Transverse colon (tissue), 4 donors: ENCODE results near the gene LAMP5. TPM values are rescaled to one million over a fixed set of nuclear protein-coding genes. Genes with fewer than 3 reads are reported as not detected.

Experiments
- DNase-seq: peaks from one replicate; pipeline ENCODE4 v3.0.0-alpha.2; 2019
- H3K27ac ChIP-seq, 4 donors: fragments of 200-600 bp; sonication (generic); 2 replicates each; pipeline ENCODE4 v1.5.1; 2016 to 2018; ENCODE audit warnings: inconsistent platforms in 4 of 4
- H3K27me3 ChIP-seq: fragments of 200-600 bp; sonication (generic); 2 replicates; pipeline ENCODE4 v1.5.1; 2017; ENCODE audit warnings: inconsistent platforms
- H3K36me3 ChIP-seq, 4 donors: fragments of 200-600 bp; sonication (generic); 2 replicates each; pipeline ENCODE4 v1.5.1; 2017 to 2019; ENCODE audit warnings: inconsistent platforms in 4 of 4
- H3K4me1 ChIP-seq, 4 donors: fragments of 200-600 bp; sonication (generic); 2 replicates each; pipeline ENCODE4 v1.5.1; 2017 to 2020; ENCODE audit warnings: inconsistent platforms in 4 of 4
- H3K4me3 ChIP-seq, 4 donors: fragments of 200-600 bp; sonication (generic); 1 replicate in 1 of 4; 2 replicates in 3 of 4; pipeline versions ENCODE4 v1.5.1 to v1.6.1; 2017 to 2019; ENCODE audit warnings: inconsistent platforms in 4 of 4
- H3K9me3 ChIP-seq, 2 donors: fragments of 200-600 bp; sonication (generic); 2 replicates each; pipeline ENCODE4 v1.5.1; 2017 to 2019; ENCODE audit warnings: inconsistent platforms in 2 of 2
- EP300 ChIP-seq: sonication (generic); formaldehyde crosslinking; IDR thresholded peaks from one replicate; pipeline ENCODE4 v1.6.1; 2017; ENCODE audit warnings: antibody characterized with exemption, low read depth
- POLR2A ChIP-seq: fragments of 450-650 bp; IDR thresholded peaks from one replicate; pipeline ENCODE4 v1.6.1; 2016; ENCODE audit warnings: antibody characterized with exemption, mild to moderate bottlenecking, moderate library complexity
- POLR2AphosphoS5 ChIP-seq, 3 donors: sonication (generic); formaldehyde crosslinking; IDR thresholded peaks; one replicate each; pipeline ENCODE4 v1.6.1; 2016; ENCODE audit warnings: antibody characterized with exemption in 3 of 3
- WGBS, 2 donors: methylation state at CpG; one replicate each; pipeline ENCODE4 v1.1.5; 2018; ENCODE audit warnings: low coverage in 1 of 2; 5-methylcytosine and 5-hydroxymethylcytosine counted together
- in situ Hi-C, 4 donors: fragments of 200-750 bp; cut with MboI; loops; one replicate each; pipeline versions ENCODE4 v1.15.0 to v1.15.1; 2017; ENCODE audit warnings: low sequenced_read_pairs in 3 of 4, low pct_ligation_motif_present in 1 of 4, low pct_unique_long_range_greater_than_20kb in 1 of 4
- intact Hi-C: fragments of 100-400 bp; cut with DNase I; formaldehyde crosslinking; loops from one replicate; pipeline ENCODE4 v1.15.1; 2023; ENCODE audit warnings: low total_unique reads
- total RNA-seq, 4 donors: library from RNA; depleted of rRNA; stranded (reverse); fragments of >200 nt; gene quantifications; one replicate each; pipeline ENCODE4 v1.1.0, GENCODE V29; 2016
- TF ChIP-seq, protein P1 (sequence below), 5 experiments: fragments of 200-600 bp in 3 of 5; fragments of 450-650 bp in 2 of 5; sonication (generic) in 3 of 5; IDR thresholded peaks; 1 replicate in 2 of 5; 2 replicates in 3 of 5; pipeline ENCODE4 v1.5.1; 2016 to 2017; ENCODE audit warnings: antibody characterized with exemption in 5 of 5, inconsistent platforms in 3 of 5, mild to moderate bottlenecking in 2 of 5, moderate library complexity in 1 of 5

Gene LAMP5
- total RNA-seq, 4 donors from 2014 or later = 0.32 TPM; not detected in 3

DNA sequence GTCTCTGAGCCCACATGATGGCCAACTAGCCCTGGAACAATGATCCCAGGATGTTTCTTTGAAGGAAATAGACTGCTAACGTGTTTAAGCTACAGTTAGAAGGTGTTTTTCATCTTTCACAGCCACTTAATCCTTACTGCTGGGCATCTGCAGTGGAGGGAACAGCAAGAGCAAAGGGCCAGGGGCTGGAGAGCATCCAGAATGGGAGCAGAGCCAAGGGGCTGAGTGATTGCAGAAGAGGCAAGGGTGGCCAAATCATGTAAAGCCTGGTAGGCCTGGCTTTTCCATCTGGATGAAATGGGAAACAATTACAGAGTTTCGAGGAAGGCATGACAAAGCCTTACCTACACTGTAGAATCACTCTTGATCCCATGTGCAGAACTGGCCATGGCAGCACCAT lies 18.7 kb upstream of the LAMP5 start:
- Histone ChIP-seq H3K36me3 (no peaks in the 10 kb centered on the region), H3K9me3 (no peaks in the 10 kb centered on the region), H3K27ac (no peak overlapping the region), H3K27me3 (no peaks in the 10 kb centered on the region), H3K4me3 (no peak overlapping the region), H3K4me1 (peaks cover 0 to 10% (median 0%) of the 10 kb centered on the region in 4 donors)
- WGBS, 2 donors = 40 to 67% methylated on average over 1 to 2 of the region's 2 CpGs
- no peak for TF ChIP-seq EP300
- TF ChIP-seq POLR2AphosphoS5 (IDR thresholded peaks at IDR 0.05) = no peak
- no peak for TF ChIP-seq POLR2A
- TF ChIP-seq, protein P1, sequence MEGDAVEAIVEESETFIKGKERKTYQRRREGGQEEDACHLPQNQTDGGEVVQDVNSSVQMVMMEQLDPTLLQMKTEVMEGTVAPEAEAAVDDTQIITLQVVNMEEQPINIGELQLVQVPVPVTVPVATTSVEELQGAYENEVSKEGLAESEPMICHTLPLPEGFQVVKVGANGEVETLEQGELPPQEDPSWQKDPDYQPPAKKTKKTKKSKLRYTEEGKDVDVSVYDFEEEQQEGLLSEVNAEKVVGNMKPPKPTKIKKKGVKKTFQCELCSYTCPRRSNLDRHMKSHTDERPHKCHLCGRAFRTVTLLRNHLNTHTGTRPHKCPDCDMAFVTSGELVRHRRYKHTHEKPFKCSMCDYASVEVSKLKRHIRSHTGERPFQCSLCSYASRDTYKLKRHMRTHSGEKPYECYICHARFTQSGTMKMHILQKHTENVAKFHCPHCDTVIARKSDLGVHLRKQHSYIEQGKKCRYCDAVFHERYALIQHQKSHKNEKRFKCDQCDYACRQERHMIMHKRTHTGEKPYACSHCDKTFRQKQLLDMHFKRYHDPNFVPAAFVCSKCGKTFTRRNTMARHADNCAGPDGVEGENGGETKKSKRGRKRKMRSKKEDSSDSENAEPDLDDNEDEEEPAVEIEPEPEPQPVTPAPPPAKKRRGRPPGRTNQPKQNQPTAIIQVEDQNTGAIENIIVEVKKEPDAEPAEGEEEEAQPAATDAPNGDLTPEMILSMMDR (IDR thresholded peaks at IDR 0.05) = no peak
- DNase-seq = no peak
- in situ Hi-C loops = no loop called here
- intact Hi-C loops = no loop called here

DNA sequence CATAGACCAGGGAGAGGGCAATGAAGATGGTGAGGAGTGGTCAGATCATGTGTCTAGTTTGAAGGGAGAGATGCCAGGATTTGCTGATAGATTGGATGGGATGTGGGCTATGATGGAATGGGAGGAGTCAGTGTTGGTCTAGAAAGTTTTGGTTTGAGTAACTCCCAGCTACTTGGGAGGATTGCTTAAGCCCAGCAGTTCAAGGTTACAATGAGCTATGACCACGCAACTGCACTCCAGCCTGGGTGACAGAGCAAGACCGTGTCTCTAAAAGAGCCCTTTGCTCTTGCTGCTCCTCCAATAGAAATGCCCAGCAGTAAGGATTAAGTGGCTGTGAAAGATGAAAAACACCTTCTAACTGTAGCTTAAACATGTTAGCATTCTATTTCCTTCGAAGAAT lies 18.2 kb upstream of the LAMP5 start:
- Histone ChIP-seq H3K4me1 (peaks cover 0 to 14% (median 1%) of the 10 kb centered on the region in 4 donors), H3K36me3 (no peaks in the 10 kb centered on the region), H3K4me3 (no peak overlapping the region), H3K27ac (no peak overlapping the region), H3K27me3 (no peaks in the 10 kb centered on the region), H3K9me3 (no peaks in the 10 kb centered on the region)
- in situ Hi-C loops (no loop called here), intact Hi-C loops (no loop called here)
- 84 to 92% methylated on average over 1 to 3 of the region's 3 CpGs for WGBS, 2 donors
- no peak for DNase-seq
- TF ChIP-seq EP300 (no peak), POLR2AphosphoS5 (IDR thresholded peaks at IDR 0.05) (no peak), POLR2A (no peak)
- TF ChIP-seq, protein P1 (IDR thresholded peaks at IDR 0.05) = no peak

DNA sequence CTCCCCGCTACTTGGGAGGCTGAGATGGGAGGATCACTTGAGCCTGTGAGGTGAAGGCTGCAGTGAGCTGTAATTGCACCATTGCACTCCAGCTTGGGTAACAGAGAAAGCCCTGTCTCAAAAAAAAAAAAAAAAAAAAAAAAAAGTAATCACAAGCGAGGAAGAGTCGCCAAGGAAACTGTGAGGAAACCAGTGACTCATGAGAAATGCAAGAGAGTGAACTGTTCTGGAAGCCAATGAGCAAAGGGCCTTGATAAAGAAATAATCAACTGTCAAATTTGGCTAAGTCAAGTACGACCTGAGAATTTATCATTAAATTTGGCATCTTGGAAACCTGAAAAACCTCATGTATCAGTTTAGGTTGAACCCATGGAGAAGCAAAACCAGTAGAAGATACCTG lies 16.1 kb upstream of the LAMP5 start:
- intact Hi-C loops = no loop called here

DNA sequence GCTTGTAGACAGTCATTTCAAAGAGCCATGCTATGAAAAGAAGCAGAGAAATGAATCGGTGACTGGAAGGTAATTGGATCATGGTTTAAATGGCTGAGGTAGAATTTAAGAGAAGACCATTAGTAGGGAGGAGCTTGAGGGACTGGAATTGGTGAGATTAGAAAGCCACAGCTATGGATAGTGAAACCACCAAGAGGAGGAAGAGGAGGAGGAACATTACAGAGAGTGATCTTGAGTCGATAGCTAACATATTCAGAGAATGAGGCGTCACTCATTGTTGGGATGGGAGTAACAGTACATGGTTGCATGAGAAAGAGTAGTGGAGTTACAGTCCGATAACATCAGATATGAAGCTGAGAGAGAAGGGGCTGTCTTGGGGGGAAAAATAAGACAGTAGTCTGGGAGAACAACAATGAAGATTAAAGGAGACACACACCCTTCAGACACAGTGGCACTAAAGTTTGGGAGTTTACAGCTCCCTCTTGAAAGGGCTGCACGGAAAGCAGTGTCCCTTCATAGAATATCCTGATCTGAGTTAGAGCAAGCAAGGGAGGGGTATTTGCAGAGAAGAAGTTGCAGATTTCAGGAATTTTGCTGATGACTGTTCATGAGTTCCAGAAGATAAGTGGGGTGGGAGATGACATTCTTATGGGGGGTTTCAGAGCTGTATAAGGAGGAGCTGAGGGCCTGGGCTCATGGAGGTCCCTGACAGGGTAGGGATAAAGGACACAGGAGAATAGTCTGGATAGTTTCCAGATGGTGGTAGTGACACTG lies 15.1 kb upstream of the LAMP5 start:
- DNase-seq = no peak
- Histone ChIP-seq H3K27me3 (no peaks in the 10 kb centered on the region), H3K4me3 (no peak overlapping the region), H3K36me3 (no peaks in the 10 kb centered on the region), H3K27ac (no peak overlapping the region), H3K4me1 (peaks cover 0 to 14% (median 1%) of the 10 kb centered on the region in 4 donors), H3K9me3 (no peaks in the 10 kb centered on the region)
- in situ Hi-C loops = no loop called here
- intact Hi-C loops = no loop called here
- 87 to 89% methylated on average over 5 of the region's 5 CpGs for WGBS, 2 donors
- TF ChIP-seq, protein P1 (IDR thresholded peaks at IDR 0.05) = no peak
- TF ChIP-seq POLR2AphosphoS5 (IDR thresholded peaks at IDR 0.05) (no peak), POLR2A (no peak), EP300 (no peak)

More for the DNA sequence above, 16.1 kb upstream of the LAMP5 start:
- no peaks in the 10 kb centered on the region for H3K36me3 ChIP-seq
- DNase-seq = no peak
- H3K4me1 ChIP-seq = peaks cover 0 to 14% (median 1%) of the 10 kb centered on the region in 4 donors
- no peak overlapping the region for H3K4me3 ChIP-seq
- in situ Hi-C loops = no loop called here
- 58 to 76% methylated on average over 2 to 4 of the region's 4 CpGs for WGBS, 2 donors
- H3K9me3 ChIP-seq = no peaks in the 10 kb centered on the region
- no peaks in the 10 kb centered on the region for H3K27me3 ChIP-seq
- no peak overlapping the region for H3K27ac ChIP-seq
- TF ChIP-seq EP300 = no peak
- TF ChIP-seq POLR2A = no peak
- TF ChIP-seq POLR2AphosphoS5 (IDR thresholded peaks at IDR 0.05) = no peak
- TF ChIP-seq, protein P1 (IDR thresholded peaks at IDR 0.05) = no peak
